Superior temporal gyrus (tissue), 1 donor: ENCODE results near the gene MITF.
"Not testable (repeated sequence)": the region's sequence is repeated elsewhere in the genome, so short reads cannot be mapped to it uniquely, and the experiment has no call there.

Source experiments
- DNase-seq: peaks from one replicate; pipeline ENCODE4 v3.0.0-alpha.2; 2016; ENCODE audit errors: extremely low spot score

MITF gene

GRCh38 chr3:69787436-69788168, 48.3 kb downstream of the MITF start:
- DNase-seq, result no peak

GRCh38 chr3:69791106-69791505, 51.8 kb downstream of the MITF start:
- DNase-seq, result no peak

- DNase-seq, result peak; percentile 89
Measured at GRCh38 chr3:69791919-69792399, 52.7 kb downstream of the MITF start.

GRCh38 chr3:69796126-69796525, 56.9 kb downstream of the MITF start:
- not testable (repeated sequence) for DNase-seq

- DNase-seq, result no peak
Measured at GRCh38 chr3:69803681-69804270, 64.5 kb downstream of the MITF start.

- DNase-seq, result no peak
Measured at GRCh38 chr3:69805491-69805890, 66.2 kb downstream of the MITF start.

GRCh38 chr3:69806735-69807438, 67.6 kb downstream of the MITF start:
- no peak for DNase-seq

GRCh38 chr3:69807674-69808073, 68.4 kb downstream of the MITF start:
- DNase-seq, result no peak

- DNase-seq, result no peak
Measured at GRCh38 chr3:69809076-69809835, 70.0 kb downstream of the MITF start.

GRCh38 chr3:69811452-69812401, 72.5 kb downstream of the MITF start:
- DNase-seq, result peak; percentile 53

GRCh38 chr3:69815970-69816369, 76.7 kb downstream of the MITF start:
- DNase-seq, result no peak

GRCh38 chr3:69817988-69818387, 78.7 kb downstream of the MITF start:
- DNase-seq, result no peak

- peak; percentile 81 for DNase-seq
Measured at GRCh38 chr3:69819282-69819681, 80.0 kb downstream of the MITF start.

- DNase-seq, result peak; percentile 89
Measured at GRCh38 chr3:69821133-69821532, 81.9 kb downstream of the MITF start.

- DNase-seq, result peak; percentile 39
Measured at GRCh38 chr3:69823743-69824142, 84.5 kb downstream of the MITF start.

GRCh38 chr3:69825446-69825845, 86.2 kb downstream of the MITF start:
- DNase-seq, result no peak

GRCh38 chr3:69827127-69827526, 87.9 kb downstream of the MITF start:
- no peak for DNase-seq

- DNase-seq, result no peak
Measured at GRCh38 chr3:69828817-69829216, 89.6 kb downstream of the MITF start.

GRCh38 chr3:69830147-69830546, 90.9 kb downstream of the MITF start:
- DNase-seq, result no peak

GRCh38 chr3:69831737-69832136, 92.5 kb downstream of the MITF start:
- DNase-seq, result no peak

- DNase-seq, result no peak
Measured at GRCh38 chr3:69833591-69833990, 94.3 kb downstream of the MITF start.
